NCI-H2107 treated with DMSO at 0.1 percent for 48 hours (cell line): Measurements from ENCODE around the gene JARID2.
A peak's percentile ranks its signal among the peaks of the same experiment; 100 is the strongest.
"Not testable (repeated sequence)": the region's sequence is repeated elsewhere in the genome, so short reads cannot be mapped to it uniquely, and the experiment has no call there.

Experiments used
- DNase-seq: peaks from one replicate; lab custom pipeline; 2025; ENCODE audit not compliant: unreplicated experiment; lab: John Stamatoyannopoulos, UW

The JARID2 gene

GRCh38 chr6:15527838-15528617 is 282.2 kb downstream of the JARID2 start:
- DNase-seq = no peak

GRCh38 chr6:15528870-15529269 is 283.0 kb downstream of the JARID2 start:
- no peak for DNase-seq

GRCh38 chr6:15530411-15530810 is 284.5 kb downstream of the JARID2 start:
- DNase-seq = no peak

- no peak for DNase-seq
Observed at GRCh38 chr6:15531973-15532372, 286.1 kb downstream of the JARID2 start.

- DNase-seq = no peak
Observed at GRCh38 chr6:15533379-15534026, 287.6 kb downstream of the JARID2 start.

GRCh38 chr6:15534974-15535373 is 289.1 kb downstream of the JARID2 start:
- no peak for DNase-seq

GRCh38 chr6:15535495-15536197 is 289.8 kb downstream of the JARID2 start:
- DNase-seq = no peak

- DNase-seq = no peak
Observed at GRCh38 chr6:15536198-15536955, 290.5 kb downstream of the JARID2 start.

- DNase-seq = no peak
Observed at GRCh38 chr6:15538106-15538505, 292.2 kb downstream of the JARID2 start.

GRCh38 chr6:15538766-15539495 is 293.1 kb downstream of the JARID2 start:
- no peak for DNase-seq

GRCh38 chr6:15539722-15540270 is 293.9 kb downstream of the JARID2 start:
- DNase-seq = no peak

GRCh38 chr6:15543332-15543917 is 297.6 kb downstream of the JARID2 start:
- DNase-seq = not testable (repeated sequence)

- no peak for DNase-seq
Observed at GRCh38 chr6:15544321-15544900, 298.5 kb downstream of the JARID2 start.

- DNase-seq = no peak
Observed at GRCh38 chr6:15546591-15546990, 300.7 kb downstream of the JARID2 start.

GRCh38 chr6:15547400-15547799 is 301.5 kb downstream of the JARID2 start:
- DNase-seq = no peak

GRCh38 chr6:15549371-15549770 is 303.5 kb downstream of the JARID2 start:
- DNase-seq = no peak

- no peak for DNase-seq
Observed at GRCh38 chr6:15550546-15551123, 304.8 kb downstream of the JARID2 start.

GRCh38 chr6:15551262-15551661 is 305.4 kb downstream of the JARID2 start:
- DNase-seq = no peak

GRCh38 chr6:15551798-15552197 is 305.9 kb downstream of the JARID2 start:
- DNase-seq = peak; percentile 17
